PC-3 (cell line): Measurements from ENCODE around the gene ERVK3-1.

Experiments
- EZH2 ChIP-seq: fragments of 300-600 bp; sonication (generic); IDR thresholded peaks from one replicate; pipeline ENCODE4 v1.6.1; 2017; ENCODE audit warnings: antibody characterized with exemption, mild to moderate bottlenecking, low read length; ENCODE audit not compliant: unreplicated experiment
- EZH2phosphoT487 ChIP-seq: fragments of 300-600 bp; sonication (generic); IDR thresholded peaks from 2 replicates; pipeline ENCODE4 v1.6.1; 2018; ENCODE audit warnings: mild to moderate bottlenecking, antibody characterized with exemption, low read length, borderline replicate concordance
- TF ChIP-seq, protein P1 (sequence below): fragments of 300-600 bp; sonication (generic); conservative IDR thresholded peaks from 2 replicates; pipeline ENCODE4 v1.5.1; 2017; ENCODE audit warnings: antibody characterized with exemption, low read depth, mild to moderate bottlenecking, low read length

DNA sequence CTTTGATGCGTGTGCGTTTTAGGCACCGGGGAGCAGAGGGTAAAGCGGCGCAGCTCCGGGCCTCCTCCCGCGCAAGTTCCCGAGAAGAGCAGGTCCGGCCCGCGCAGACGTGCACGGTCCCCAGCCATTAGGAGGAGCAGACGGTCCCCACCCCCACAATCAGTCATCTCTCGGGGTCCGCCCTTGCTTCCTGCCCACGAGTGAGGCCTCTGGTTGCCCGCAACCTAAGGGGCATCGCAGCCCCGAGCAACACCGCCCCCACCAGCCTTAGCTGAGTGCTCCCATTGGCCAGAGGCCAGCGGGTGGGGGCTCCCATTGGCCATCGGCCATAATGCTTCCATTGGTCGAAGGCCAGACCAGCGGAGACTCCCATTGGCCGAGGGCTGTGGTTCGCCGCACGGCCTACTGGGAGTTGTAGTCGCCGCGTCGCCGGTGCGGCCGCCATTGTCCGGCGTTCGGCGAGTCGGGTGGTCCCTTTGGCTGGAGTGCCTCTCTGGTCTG lies 26.6 kb upstream of the ERVK3-1 start, which contains the start of gene ZNF8:
- TF ChIP-seq, protein P1, sequence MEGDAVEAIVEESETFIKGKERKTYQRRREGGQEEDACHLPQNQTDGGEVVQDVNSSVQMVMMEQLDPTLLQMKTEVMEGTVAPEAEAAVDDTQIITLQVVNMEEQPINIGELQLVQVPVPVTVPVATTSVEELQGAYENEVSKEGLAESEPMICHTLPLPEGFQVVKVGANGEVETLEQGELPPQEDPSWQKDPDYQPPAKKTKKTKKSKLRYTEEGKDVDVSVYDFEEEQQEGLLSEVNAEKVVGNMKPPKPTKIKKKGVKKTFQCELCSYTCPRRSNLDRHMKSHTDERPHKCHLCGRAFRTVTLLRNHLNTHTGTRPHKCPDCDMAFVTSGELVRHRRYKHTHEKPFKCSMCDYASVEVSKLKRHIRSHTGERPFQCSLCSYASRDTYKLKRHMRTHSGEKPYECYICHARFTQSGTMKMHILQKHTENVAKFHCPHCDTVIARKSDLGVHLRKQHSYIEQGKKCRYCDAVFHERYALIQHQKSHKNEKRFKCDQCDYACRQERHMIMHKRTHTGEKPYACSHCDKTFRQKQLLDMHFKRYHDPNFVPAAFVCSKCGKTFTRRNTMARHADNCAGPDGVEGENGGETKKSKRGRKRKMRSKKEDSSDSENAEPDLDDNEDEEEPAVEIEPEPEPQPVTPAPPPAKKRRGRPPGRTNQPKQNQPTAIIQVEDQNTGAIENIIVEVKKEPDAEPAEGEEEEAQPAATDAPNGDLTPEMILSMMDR = no peak
- TF ChIP-seq EZH2 = no peak
- TF ChIP-seq EZH2phosphoT487 = no peak
